GM23338 (cell line): ENCODE results near the gene DCAF11. TPM values are rescaled to one million over a fixed set of nuclear protein-coding genes. Genes with fewer than 3 reads are reported as not detected.

Experiments
- ATAC-seq: fragments of 200-7000 bp; cut with Tn5 transposase; 3 replicates; pipeline ENCODE4 v1.9.1; 2020
- DNase-seq: peaks from one replicate; pipeline ENCODE4 v3.0.0-alpha.2; 2015; ENCODE audit warnings: low spot score
- H2AFZ ChIP-seq: fragments of 200-600 bp; sonication (generic); 2 replicates; pipeline ENCODE4 v1.8.0; 2016; ENCODE audit warnings: antibody characterized with exemption, mild to moderate bottlenecking, moderate library complexity
- H3F3A ChIP-seq: fragments of 200-600 bp; sonication (generic); replicated peaks from 2 replicates; pipeline ENCODE4 v1.8.0; 2017; ENCODE audit warnings: antibody characterized with exemption, mixed run types, low read depth
- H3K27ac ChIP-seq: fragments of 200-600 bp; sonication (generic); 2 replicates; pipeline ENCODE4 v1.6.1; 2016; ENCODE audit warnings: low read depth
- H3K27me3 ChIP-seq: fragments of 200-600 bp; sonication (generic); 2 replicates; pipeline ENCODE4 v1.8.0; 2016; ENCODE audit warnings: mild to moderate bottlenecking, mixed run types, moderate library complexity; ENCODE audit not compliant: insufficient read depth
- H3K36me3 ChIP-seq: fragments of 200-600 bp; sonication (generic); 2 replicates; pipeline ENCODE4 v1.8.0; 2016; ENCODE audit warnings: mild to moderate bottlenecking; ENCODE audit not compliant: insufficient read depth
- H3K4me1 ChIP-seq: fragments of 200-600 bp; sonication (generic); 2 replicates; pipeline ENCODE4 v1.8.0; 2016; ENCODE audit warnings: mild to moderate bottlenecking, moderate library complexity; ENCODE audit not compliant: insufficient read depth
- H3K4me2 ChIP-seq: fragments of 200-600 bp; sonication (generic); 2 replicates; pipeline ENCODE4 v1.7.1; 2017; ENCODE audit warnings: mixed run types
- H3K4me3 ChIP-seq: fragments of 200-600 bp; sonication (generic); 2 replicates; pipeline ENCODE4 v1.6.1; 2016; ENCODE audit warnings: mixed run types
- H3K79me2 ChIP-seq: fragments of 200-600 bp; sonication (generic); replicated peaks from 2 replicates; pipeline ENCODE4 v1.8.0; 2017; ENCODE audit warnings: mild to moderate bottlenecking; ENCODE audit not compliant: insufficient read depth
- H3K9me2 ChIP-seq: fragments of 200-600 bp; sonication (generic); 2 replicates; pipeline ENCODE4 v1.8.0; 2017; ENCODE audit not compliant: insufficient read depth
- H4K20me1 ChIP-seq: fragments of 200-600 bp; sonication (generic); replicated peaks from 2 replicates; pipeline ENCODE4 v1.8.0; 2017; ENCODE audit warnings: mild to moderate bottlenecking; ENCODE audit not compliant: insufficient read depth
- H3K27ac Mint-ChIP-seq: 2 replicates; pipeline ENCODE4 v1.8.0; 2020; ENCODE audit warnings: inconsistent platforms, mild to moderate bottlenecking, moderate library complexity, mixed read lengths
- H3K27me3 Mint-ChIP-seq: 3 replicates; pipeline ENCODE4 v1.8.0; 2022; ENCODE audit warnings: low read depth, mild to moderate bottlenecking, moderate library complexity, mixed read lengths, inconsistent platforms; ENCODE audit not compliant: insufficient read depth, poor library complexity
- H3K36me3 Mint-ChIP-seq: 3 replicates; pipeline ENCODE4 v1.8.0; 2021; ENCODE audit warnings: low read depth, mild to moderate bottlenecking, inconsistent platforms, moderate library complexity, mixed read lengths
- H3K4me1 Mint-ChIP-seq: 3 replicates; pipeline ENCODE4 v1.8.0; 2020; ENCODE audit warnings: mild to moderate bottlenecking, inconsistent platforms, mixed read lengths
- H3K4me3 Mint-ChIP-seq: 3 replicates; pipeline ENCODE4 v1.8.0; 2021; ENCODE audit warnings: moderate library complexity, mild to moderate bottlenecking, inconsistent platforms, mixed read lengths
- H3K9me3 Mint-ChIP-seq: 3 replicates; pipeline ENCODE4 v1.8.0; 2020; ENCODE audit warnings: moderate library complexity, mild to moderate bottlenecking, inconsistent platforms, mixed read lengths
- CREB1 ChIP-seq: fragments of 250-450 bp; sonication (Bioruptor Pico); IDR thresholded peaks from 2 replicates; pipeline ENCODE4 v1.5.0; 2020; ENCODE audit warnings: low read depth, mild to moderate bottlenecking, moderate library complexity
- EZH2 ChIP-seq: fragments of 200-600 bp; sonication (generic); IDR thresholded peaks from one replicate; pipeline ENCODE4 v1.8.0; 2017; ENCODE audit warnings: antibody characterized with exemption, mild to moderate bottlenecking, low read depth; ENCODE audit not compliant: unreplicated experiment
- EZH2phosphoT487 ChIP-seq: fragments of 200-600 bp; sonication (generic); IDR thresholded peaks from one replicate; pipeline ENCODE4 v1.8.1; 2018; ENCODE audit warnings: antibody characterized with exemption; ENCODE audit not compliant: unreplicated experiment
- JUNB ChIP-seq: IDR thresholded peaks from one replicate; pipeline ENCODE4 v1.6.1; 2016; ENCODE audit warnings: antibody characterized with exemption; ENCODE audit not compliant: unreplicated experiment
- NANOG ChIP-seq: IDR thresholded peaks from 2 replicates; pipeline ENCODE4 v1.6.1; 2016; ENCODE audit warnings: antibody characterized with exemption, borderline replicate concordance
- POLR2AphosphoS5 ChIP-seq: IDR thresholded peaks from 2 replicates; pipeline ENCODE4 v1.6.1; 2016; ENCODE audit warnings: antibody characterized with exemption, low read depth
- STAT1 ChIP-seq: IDR thresholded peaks from one replicate; pipeline ENCODE4 v1.6.1; 2016; ENCODE audit warnings: antibody characterized with exemption; ENCODE audit not compliant: unreplicated experiment
- ZNF114 ChIP-seq: fragments of 250-450 bp; sonication (Bioruptor Pico); IDR thresholded peaks from 2 replicates; pipeline ENCODE4 v1.5.0; 2020; ENCODE audit warnings: mild to moderate bottlenecking, moderate library complexity
- ZNF331 ChIP-seq: fragments of 250-450 bp; sonication (Bioruptor Pico); IDR thresholded peaks from 2 replicates; pipeline ENCODE4 v1.5.0; 2020; ENCODE audit warnings: low read depth, mild to moderate bottlenecking, moderate library complexity
- ZNF462 ChIP-seq: fragments of 250-450 bp; sonication (Bioruptor Pico); IDR thresholded peaks from 2 replicates; pipeline ENCODE4 v1.5.0; 2020; ENCODE audit warnings: mild to moderate bottlenecking, moderate library complexity
- polyA plus RNA-seq: library from polyadenylated mRNA; unstranded; fragments of >200 nt; fragmentation: Nextera tagmentation; extraction: Ambion mirVana; gene quantifications from 2 replicates; pipeline ENCODE4 v1.2.1, GENCODE V29; 2016
- total RNA-seq: library from RNA; depleted of rRNA; stranded (reverse); fragments of >200 nt; shearing (Covaris generic); gene quantifications from 2 replicates; pipeline ENCODE4 v1.2.3, GENCODE V29; 2014
- TF ChIP-seq, protein P1 (sequence below): IDR thresholded peaks from one replicate; pipeline ENCODE4 v1.6.1; 2018; ENCODE audit warnings: antibody characterized with exemption; ENCODE audit not compliant: unreplicated experiment
- TF ChIP-seq, protein P2 (sequence below): IDR thresholded peaks from 2 replicates; pipeline ENCODE4 v1.6.1; 2016; ENCODE audit warnings: antibody characterized with exemption
- TF ChIP-seq, protein P3 (sequence below), 2 experiments: fragments of 200-600 bp in 1 of 2; sonication (generic) in 1 of 2; conservative IDR thresholded peaks; 2 replicates each; pipeline versions ENCODE4 v1.5.1 to v1.6.1; 2016 to 2017; ENCODE audit warnings: antibody characterized with exemption in 2 of 2, low read depth in 2 of 2, mild to moderate bottlenecking in 2 of 2, moderate library complexity in 1 of 2

The DCAF11 gene
- total and polyA plus RNA-seq, 2 experiments from 2014 or later, result 18.6 to 93.2 TPM

DNA sequence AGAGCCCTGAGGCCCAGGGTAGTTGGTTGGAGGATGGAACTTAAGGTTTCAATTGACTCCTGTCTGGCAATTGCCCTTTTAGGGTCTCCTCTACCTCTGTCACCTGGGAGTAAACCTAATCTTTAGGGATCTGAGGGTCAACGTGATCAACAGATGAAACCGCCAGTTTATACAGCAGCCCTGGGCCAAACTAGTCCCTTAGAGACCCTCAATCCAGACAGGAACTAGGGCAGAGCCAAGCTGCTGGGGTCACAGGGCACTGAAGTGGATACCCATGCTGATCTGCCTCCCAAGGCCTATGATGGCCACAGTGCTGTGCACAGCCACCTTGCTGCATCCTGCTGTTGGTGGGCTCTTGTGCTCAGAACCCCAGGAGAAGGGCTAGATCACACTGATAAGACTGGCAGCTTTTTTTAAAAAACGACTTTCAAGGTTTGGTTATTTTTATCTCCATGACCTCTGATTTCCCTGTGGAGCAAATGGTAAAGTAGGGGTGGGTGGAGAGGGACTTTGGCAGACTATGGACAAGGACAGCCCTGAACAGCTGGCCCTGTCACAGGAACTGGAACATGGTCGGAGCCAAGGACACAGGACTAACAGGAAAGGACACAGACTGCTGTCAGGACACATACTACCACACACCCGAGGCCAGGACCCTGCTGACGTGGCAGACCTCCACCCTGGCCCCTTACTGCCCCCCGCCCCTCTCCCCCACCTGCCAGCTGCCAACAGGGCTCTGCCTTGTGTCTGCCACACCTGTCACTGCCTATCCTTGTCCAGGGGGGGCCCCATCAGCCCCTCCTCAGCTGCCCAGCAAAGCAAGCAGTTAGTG, 16.4 kb downstream of the DCAF11 start:
- Histone ChIP-seq H3K79me2 (no peaks in the 10 kb centered on the region), H3K9me2 (no peaks in the 10 kb centered on the region), H3K4me2 (no peak overlapping the region), H4K20me1 (no peaks in the 10 kb centered on the region), H2AFZ (no peak overlapping the region), H3K27ac (no peak overlapping the region), H3K27me3 (no peaks in the 10 kb centered on the region), H3K36me3 (no peaks in the 10 kb centered on the region), H3F3A (peaks cover 15% of the 10 kb centered on the region), H3K4me1 (peaks cover 10% of the 10 kb centered on the region; the same call in 1 of the 2 replicates), H3K4me3 (no peak overlapping the region)
- ATAC-seq, result no peak
- peaks cover 15% of the 10 kb centered on the region for H3K4me1 Mint-ChIP-seq
- H3K9me3 Mint-ChIP-seq, result no peaks in the 10 kb centered on the region
- DNase-seq, result no peak
- no peaks in the 10 kb centered on the region; the same call in 2 of the 3 replicates for H3K36me3 Mint-ChIP-seq
- no peak for TF ChIP-seq JUNB
- TF ChIP-seq EZH2, result no peak
- no peak for TF ChIP-seq ZNF114 (CRISPR knock-in tag)
- TF ChIP-seq NANOG, result no peak
- TF ChIP-seq POLR2AphosphoS5, result no peak
- TF ChIP-seq, protein P1, sequence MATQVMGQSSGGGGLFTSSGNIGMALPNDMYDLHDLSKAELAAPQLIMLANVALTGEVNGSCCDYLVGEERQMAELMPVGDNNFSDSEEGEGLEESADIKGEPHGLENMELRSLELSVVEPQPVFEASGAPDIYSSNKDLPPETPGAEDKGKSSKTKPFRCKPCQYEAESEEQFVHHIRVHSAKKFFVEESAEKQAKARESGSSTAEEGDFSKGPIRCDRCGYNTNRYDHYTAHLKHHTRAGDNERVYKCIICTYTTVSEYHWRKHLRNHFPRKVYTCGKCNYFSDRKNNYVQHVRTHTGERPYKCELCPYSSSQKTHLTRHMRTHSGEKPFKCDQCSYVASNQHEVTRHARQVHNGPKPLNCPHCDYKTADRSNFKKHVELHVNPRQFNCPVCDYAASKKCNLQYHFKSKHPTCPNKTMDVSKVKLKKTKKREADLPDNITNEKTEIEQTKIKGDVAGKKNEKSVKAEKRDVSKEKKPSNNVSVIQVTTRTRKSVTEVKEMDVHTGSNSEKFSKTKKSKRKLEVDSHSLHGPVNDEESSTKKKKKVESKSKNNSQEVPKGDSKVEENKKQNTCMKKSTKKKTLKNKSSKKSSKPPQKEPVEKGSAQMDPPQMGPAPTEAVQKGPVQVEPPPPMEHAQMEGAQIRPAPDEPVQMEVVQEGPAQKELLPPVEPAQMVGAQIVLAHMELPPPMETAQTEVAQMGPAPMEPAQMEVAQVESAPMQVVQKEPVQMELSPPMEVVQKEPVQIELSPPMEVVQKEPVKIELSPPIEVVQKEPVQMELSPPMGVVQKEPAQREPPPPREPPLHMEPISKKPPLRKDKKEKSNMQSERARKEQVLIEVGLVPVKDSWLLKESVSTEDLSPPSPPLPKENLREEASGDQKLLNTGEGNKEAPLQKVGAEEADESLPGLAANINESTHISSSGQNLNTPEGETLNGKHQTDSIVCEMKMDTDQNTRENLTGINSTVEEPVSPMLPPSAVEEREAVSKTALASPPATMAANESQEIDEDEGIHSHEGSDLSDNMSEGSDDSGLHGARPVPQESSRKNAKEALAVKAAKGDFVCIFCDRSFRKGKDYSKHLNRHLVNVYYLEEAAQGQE, result no peak
- TF ChIP-seq ZNF462 (CRISPR knock-in tag), result no peak
- TF ChIP-seq, protein P2, sequence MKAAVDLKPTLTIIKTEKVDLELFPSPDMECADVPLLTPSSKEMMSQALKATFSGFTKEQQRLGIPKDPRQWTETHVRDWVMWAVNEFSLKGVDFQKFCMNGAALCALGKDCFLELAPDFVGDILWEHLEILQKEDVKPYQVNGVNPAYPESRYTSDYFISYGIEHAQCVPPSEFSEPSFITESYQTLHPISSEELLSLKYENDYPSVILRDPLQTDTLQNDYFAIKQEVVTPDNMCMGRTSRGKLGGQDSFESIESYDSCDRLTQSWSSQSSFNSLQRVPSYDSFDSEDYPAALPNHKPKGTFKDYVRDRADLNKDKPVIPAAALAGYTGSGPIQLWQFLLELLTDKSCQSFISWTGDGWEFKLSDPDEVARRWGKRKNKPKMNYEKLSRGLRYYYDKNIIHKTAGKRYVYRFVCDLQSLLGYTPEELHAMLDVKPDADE, result no peak
- TF ChIP-seq STAT1, result no peak
- TF ChIP-seq EZH2phosphoT487, result no peak
- TF ChIP-seq, protein P3, sequence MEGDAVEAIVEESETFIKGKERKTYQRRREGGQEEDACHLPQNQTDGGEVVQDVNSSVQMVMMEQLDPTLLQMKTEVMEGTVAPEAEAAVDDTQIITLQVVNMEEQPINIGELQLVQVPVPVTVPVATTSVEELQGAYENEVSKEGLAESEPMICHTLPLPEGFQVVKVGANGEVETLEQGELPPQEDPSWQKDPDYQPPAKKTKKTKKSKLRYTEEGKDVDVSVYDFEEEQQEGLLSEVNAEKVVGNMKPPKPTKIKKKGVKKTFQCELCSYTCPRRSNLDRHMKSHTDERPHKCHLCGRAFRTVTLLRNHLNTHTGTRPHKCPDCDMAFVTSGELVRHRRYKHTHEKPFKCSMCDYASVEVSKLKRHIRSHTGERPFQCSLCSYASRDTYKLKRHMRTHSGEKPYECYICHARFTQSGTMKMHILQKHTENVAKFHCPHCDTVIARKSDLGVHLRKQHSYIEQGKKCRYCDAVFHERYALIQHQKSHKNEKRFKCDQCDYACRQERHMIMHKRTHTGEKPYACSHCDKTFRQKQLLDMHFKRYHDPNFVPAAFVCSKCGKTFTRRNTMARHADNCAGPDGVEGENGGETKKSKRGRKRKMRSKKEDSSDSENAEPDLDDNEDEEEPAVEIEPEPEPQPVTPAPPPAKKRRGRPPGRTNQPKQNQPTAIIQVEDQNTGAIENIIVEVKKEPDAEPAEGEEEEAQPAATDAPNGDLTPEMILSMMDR (conservative IDR thresholded peaks at IDR 0.05; ENCODE audit: low read depth in 2 of 2), result no peak
- no peak for TF ChIP-seq CREB1 (CRISPR knock-in tag)
- no peak for TF ChIP-seq ZNF331 (CRISPR knock-in tag)
- peaks cover 5% of the 10 kb centered on the region for H3K27me3 Mint-ChIP-seq
- H3K4me3 Mint-ChIP-seq, result no peak overlapping the region; the same call in 2 of the 3 replicates
- no peak overlapping the region for H3K27ac Mint-ChIP-seq
